NCI-H146 treated with DMSO at 0.1 percent for 48 hours (cell line): ENCODE data around the gene MRPL11.

Experiments used
- DNase-seq: peaks from one replicate; lab custom pipeline; 2025; ENCODE audit not compliant: unreplicated experiment; lab: John Stamatoyannopoulos, UW

Gene MRPL11

GRCh38 chr11:66438504-66439466 is at the start of gene MRPL11:
TSS of gene MRPL11 (minus strand) at chr11:66438848. CDS start at chr11:66438754, 94 bp downstream.
- DNase-seq, result peak; percentile 93

- DNase-seq, result no peak
Measured at GRCh38 chr11:66484806-66485380, 46.2 kb upstream of the MRPL11 start.

DNA sequence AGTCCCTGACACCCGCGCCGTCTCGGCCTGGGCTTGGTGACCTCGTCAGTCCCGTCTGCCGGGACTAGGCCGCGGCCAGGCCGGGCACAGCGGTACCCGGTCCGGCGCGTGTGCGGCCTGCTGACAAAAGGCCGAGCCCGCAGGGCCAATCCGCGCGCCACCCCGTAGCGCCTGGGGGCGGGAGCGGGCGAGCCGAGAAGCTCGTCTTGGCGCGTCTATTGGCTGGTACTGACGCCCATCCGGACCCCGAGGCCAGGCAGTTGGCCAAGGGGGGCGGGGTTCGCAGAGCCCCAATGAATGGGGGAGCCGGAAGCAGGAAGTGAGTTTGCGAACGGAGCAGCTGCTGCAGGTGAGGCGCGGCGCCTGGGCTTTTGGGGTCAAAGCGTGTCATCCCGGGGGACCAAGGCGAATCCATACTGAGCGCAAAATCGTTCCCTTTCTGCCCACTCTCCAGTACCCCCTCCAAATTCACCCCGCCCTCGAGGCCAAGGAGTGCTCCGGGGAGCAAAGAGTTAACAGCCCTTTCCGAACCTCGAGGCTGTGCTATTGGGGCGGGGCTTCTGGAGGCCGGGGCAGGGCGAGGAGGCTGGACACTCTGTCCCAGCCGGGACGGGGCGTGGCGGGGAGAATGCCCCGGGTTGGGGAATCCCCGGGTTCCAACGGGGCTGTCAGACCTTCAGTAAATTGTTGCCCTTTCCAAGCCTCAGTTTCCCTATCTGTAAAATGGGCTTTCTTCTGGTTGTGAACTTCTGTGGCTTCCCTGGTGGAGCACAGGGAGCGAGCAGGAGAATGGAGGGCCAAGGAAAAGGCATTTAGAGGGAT is 41.7 kb upstream of the MRPL11 start, which contains the start of gene DPP3:
Gene DPP3, plus strand, starts transcription at position 318 of the 822 bp plus-strand sequence. CDS start 1,767 bp downstream, outside the sequence.
- DNase-seq, result peak; percentile 90

DNA sequence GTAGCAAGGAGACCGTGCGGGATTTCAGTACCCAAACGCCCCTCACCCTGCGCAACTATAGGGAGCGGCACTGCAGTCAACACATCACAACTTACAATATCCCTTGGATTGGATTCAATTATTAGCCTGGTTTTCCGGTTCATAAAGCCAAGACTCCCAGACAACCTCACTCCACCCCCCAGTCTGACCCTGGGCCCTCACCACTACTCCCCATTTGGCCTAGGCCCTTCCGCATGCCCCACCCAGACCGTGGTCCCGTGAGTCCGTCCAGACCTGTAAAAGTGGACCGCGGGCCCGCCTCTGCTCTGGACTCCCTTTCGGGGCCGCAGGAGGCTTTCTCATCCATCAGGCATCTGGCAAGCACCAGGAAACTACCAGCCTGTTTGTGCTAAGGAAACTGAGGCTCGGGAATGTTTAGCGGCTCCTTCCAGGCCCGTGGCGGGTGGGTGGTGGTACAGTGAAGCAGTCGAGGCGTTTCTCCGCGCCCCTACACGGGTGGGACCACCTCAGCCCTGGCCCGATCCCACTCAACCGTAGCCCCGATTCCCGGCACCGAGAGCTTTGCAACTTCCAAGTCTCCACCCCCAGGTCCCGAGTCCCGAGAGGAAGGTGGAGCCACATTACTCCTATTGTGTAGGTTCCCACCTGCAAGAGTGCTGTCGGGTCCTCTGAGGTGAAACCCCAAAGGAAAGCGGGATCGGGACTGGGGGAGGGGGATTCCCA is 40.9 kb upstream of the MRPL11 start:
- no peak for DNase-seq

DNA sequence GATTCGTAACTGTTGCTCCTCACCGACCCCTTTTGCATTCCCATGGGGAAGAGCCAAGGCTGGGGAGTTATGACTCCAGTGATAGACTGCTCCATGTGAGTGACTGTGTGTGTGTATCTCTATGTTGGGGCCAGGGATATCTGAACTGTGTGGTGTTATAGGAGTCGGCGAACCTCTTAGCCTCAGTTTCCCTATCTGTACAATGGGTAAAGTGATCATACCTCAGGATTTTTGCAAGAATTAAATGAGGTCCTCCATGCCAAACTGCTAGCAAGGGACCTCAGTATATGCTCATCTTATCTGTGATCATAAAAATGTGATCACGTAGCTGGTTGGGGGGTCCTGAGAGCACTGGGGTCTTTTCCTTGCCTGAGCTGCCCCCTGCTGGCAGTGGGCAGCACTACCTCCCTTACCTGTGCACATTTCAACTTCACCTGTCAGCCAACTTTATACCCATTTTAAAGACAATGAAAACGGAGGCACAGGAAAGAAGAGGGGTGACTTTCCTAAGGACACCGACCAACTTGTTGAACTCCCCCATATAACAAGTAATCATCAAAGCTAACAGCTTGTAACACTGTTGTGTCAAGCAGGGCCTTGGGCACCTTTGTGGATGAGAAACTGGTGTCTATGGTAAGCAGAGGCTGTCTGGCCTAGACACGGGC is 40.2 kb upstream of the MRPL11 start:
- DNase-seq, result peak; percentile 36

DNA sequence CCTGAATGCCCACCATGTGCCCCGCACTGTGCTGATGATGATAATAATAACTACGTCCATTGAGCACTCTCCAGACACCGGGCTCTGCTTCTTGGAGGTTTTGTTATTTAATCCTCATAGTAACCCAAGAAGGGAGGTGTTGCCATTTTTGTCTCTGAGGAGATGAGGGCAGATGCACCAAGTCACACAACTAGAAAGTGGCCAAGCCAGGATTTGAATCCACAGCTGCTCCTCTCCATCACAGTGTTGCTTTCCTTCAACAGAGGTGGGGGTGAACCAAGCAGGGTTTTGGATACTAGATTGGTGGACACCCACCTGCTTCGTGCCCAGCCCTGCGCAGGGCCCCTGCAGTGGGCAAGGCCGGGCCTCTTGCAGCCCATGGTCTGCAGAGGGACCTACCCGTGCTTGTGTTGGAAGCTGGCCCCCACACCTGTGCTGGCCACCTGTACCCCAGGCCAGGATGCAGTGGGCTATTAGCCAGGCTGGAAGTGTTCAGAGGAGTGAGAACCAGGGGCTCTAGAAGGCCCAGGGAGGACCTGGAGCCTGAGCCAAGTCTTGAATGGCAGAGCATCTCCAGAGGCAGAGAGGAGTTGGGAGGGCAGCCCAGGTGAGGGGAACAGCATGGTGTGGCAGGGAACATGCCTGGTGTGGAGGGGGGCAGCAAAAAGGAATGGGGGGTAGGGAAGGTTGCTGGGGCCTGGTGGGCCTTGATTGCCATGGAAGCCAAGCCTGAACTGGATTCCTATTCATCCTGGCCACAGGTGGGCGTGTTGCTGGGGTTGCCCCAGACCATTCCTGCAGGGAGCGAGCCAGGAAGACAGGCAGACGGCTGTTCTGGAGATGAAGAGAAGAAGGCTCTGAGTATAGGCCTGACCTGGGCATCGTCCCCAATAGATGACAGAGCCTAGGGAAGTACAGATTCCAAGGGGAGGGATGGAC is 38.9 kb upstream of the MRPL11 start:
- DNase-seq, result no peak

DNA sequence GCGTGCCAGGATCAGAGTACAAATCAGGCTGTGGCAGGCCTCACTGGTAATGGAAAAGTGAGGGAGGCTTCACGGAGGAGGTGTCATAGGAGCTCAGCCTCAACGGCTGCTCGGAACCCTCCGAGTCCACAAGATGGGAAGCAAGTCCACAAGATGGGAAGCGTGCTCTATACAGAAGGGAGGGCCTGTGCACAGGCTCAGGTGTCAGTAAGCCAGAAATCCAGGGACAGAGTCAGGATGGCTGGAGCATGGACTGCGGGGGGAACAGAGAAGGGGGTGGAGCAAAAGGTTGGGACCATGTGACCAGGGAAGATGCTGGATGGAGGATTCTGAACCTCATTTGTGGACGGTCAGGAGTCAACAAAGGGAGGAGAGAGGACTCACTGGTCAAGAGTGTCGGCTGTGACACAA is 38.2 kb upstream of the MRPL11 start:
- DNase-seq, result no peak

DNA sequence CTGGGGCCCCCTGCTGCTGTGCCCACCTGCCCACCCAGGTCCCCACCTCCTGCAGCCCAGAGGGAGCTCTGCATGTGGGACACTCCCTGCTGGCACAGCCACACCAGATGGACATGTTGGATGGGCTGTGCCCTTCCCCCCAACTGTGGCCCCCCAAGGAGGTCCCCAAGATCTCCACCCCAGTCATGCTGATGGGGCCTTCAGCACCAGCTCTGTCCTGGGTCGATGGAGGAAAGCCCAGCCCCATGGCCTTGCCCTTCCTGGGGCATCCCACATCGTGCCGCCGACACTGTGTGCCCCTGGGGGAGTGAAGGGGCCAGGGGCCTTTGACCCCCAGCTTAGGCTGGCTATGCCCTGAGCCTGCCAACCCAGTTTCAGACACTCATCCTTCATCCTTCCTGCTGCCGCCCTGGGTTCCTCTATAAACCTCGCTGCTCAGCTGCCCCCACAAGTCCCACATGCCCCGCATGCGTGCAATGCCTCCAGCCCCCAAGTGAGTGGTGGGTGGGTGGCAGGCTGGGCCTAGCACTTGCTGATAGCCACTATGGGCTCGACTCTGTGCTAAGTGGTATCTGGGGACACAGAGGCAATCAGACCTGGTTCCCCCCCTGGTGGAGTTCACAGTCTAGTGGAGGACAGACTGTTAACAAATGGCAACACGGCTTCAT is 37.7 kb upstream of the MRPL11 start:
- no peak for DNase-seq

DNA sequence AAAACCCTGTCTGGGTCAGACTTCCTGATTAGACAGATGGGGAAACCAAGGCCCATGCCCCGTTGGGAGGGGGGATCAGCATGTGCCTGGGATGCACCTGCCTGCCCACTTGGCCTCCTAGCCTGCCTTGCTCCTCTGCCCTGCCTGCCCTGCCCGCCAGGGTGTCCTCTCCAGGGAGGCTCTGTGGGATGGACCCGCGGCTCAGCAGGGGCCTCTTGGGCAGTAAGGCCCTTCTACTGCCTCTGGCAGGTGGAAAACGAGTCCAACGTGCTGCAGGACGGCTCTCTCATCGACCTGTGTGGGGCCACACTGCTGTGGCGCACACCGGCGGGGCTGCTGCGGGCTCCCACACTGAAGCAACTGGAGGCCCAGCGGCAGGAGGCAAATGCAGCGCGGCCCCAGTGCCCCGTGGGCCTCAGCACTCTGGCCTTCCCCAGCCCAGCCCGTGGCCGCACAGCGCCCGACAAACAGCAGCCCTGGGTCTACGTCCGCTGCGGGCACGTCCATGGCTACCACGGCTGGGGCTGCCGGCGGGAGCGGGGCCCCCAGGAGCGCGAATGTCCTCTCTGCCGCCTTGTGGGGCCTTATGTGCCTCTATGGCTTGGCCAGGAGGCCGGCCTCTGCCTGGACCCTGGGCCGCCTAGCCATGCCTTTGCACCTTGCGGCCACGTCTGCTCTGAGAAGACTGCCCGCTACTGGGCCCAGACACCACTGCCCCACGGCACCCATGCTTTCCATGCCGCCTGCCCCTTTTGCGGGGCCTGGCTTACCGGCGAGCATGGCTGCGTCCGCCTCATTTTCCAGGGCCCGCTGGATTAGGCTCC is 36.9 kb upstream of the MRPL11 start:
- no peak for DNase-seq

DNA sequence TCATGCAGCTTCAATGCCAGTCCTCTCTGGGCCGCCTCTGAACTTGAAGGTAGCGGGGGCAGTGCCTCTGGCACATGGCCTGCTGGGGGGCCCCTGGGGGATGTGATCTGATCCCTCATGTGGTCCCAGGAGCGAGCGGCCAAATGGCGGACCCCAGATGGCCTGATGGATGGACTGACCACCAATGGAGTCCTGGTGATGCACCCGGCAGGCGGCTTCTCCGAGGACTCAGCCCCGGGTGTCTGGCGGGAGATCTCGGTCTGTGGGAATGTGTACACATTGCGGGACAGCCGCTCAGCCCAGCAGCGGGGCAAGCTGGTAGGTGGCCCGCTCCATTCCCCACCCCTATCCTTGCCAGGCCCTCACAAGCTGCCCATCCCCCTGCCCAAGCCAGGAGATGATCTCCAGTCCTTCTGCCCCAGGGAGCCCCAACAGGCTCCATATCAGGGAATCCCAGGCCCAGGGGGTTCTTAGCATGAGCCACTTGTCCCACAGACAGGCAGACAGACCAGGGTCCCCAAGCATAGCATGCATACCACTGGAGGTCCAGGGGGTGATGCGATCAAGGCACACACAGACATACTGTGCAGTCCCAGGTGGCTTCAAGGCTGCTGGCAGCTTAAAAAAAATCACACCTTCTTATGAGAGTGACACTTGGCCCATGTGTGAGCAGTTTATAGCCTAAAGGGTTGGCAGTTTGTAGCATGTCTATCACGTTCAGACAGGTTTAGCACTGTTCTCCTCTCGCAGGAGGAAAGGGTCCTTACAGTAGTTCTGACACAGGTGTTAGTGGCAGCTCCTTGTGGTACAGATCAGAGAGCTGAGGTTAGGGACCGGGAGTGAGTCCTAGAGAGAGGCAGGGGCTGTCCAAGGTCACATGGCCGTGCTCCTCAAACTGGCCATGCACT is 35.2 kb upstream of the MRPL11 start:
- DNase-seq, result no peak

GRCh38 chr11:66473167-66473566 is 34.5 kb upstream of the MRPL11 start:
- DNase-seq, result no peak

DNA sequence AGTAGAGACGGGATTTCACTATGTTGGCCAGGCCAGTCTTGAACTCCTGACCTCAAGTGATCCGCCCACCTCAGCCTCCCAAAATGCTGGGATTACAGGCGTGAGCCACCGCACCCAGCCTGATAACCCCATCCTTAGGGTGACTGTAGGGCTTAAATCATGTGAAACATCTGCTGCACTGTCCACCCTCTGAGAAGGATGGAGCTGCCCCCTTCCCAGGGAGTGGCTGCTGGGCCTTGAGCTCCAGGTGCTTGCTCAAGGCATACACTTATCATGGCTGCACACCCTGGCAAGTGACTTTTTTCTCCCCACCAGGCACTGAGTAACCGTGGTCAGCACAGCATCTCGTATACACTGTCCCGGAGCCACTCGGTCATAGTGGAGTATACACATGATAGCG is 33.4 kb upstream of the MRPL11 start:
- no peak for DNase-seq

DNA sequence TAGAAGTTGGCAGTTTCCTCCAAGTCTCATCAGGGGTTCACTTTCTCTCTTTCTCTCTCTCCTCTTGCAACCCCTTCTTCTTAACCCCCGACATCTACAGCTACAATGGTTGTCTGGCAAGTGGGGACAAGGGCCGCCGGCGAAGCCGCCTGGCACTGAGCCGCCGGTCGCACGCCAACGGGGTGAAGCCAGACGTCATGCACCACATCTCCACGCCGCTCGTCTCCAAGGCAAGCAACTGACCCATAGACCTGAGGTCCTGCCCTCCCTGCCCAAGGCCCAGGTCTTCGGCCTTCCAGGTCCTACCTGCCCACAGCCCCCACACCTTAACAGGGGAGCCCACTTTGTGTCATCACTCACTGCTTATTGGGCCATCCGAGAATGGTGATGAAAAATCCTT is 32.5 kb upstream of the MRPL11 start:
- DNase-seq, result no peak

- no peak for DNase-seq
Measured at GRCh38 chr11:66470015-66470414, 31.4 kb upstream of the MRPL11 start.

GRCh38 chr11:66469441-66469840 is 30.8 kb upstream of the MRPL11 start:
- no peak for DNase-seq

DNA sequence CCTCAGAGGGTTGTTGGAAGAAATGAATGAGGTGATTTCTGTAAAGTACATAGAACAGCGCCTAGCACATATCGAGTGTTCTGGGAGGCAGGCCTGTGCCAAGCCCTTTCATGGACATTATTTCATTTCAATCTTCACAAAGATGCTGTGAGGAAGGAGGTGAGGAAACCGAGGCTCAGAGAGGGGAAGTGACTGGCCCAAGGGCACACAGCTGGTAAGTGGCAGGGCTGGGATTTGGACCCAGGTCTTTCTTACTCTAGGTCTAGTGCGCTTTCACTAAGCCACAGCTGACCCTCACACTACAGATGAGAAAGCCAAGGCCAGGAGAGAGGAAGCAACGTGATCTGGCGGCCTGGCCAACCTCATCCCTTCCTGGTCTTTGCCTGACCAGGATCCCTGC is 30.0 kb upstream of the MRPL11 start:
- DNase-seq, result no peak

DNA sequence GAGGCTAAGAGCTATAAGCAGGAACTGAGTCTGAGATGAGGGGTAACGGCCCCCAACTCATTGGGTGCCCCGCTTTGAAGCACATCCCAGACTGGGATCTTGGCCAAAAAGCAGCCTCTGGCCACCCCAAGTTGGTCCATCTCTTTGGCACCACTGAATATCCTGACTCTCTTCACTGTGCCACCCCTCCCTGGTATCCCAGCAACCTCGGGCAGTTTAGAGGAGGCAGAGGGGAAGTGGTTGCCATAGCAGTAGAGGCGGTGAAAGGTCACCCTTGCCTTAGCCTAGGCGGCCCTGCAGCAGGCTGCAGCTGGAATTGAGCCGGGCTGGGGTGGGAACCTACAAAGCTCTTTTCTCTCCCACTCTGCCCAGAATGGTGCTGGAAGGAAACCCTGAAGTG is 29.1 kb upstream of the MRPL11 start:
- peak; percentile 20 for DNase-seq
